ENCODE results near the gene IFI27L2.

The IFI27L2 gene

GRCh38 chr14:94173885-94174603 lies 44.6 kb upstream of the IFI27L2 start, which contains the start of gene PPP4R4:
PPP4R4 (plus strand) TSS chr14:94174322; CDS start chr14:94174466, 144 bp downstream.
- peak within 1 kb of the TSS; percentile 28 for H3K4me3 ChIP-seq (ENCODE audit: low read depth, low read length)
- TF ChIP-seq CTCF (IDR thresholded peaks at IDR 0.05; ENCODE audit: borderline replicate concordance, insufficient read depth, low read depth, low read length): no peak

GRCh38 chr14:94173471-94173884 lies 44.1 kb upstream of the IFI27L2 start:
- peak overlapping the region; percentile 28 for H3K4me3 ChIP-seq (ENCODE audit: low read depth, low read length)
- no peak for TF ChIP-seq CTCF (IDR thresholded peaks at IDR 0.05; ENCODE audit: borderline replicate concordance, insufficient read depth, low read depth, low read length)

- H3K4me3 ChIP-seq (ENCODE audit: low read depth, low read length): no peak overlapping the region
- no peak for TF ChIP-seq CTCF (IDR thresholded peaks at IDR 0.05; ENCODE audit: borderline replicate concordance, insufficient read depth, low read depth, low read length)
Measured at GRCh38 chr14:94172545-94172944, 43.1 kb upstream of the IFI27L2 start.

- TF ChIP-seq CTCF (IDR thresholded peaks at IDR 0.05; ENCODE audit: borderline replicate concordance, insufficient read depth, low read depth, low read length): no peak
- no peak overlapping the region for H3K4me3 ChIP-seq (ENCODE audit: low read depth, low read length)
Measured at GRCh38 chr14:94171208-94171607, 41.8 kb upstream of the IFI27L2 start.

- no peak for TF ChIP-seq CTCF (IDR thresholded peaks at IDR 0.05; ENCODE audit: borderline replicate concordance, insufficient read depth, low read depth, low read length)
- no peak overlapping the region for H3K4me3 ChIP-seq (ENCODE audit: low read depth, low read length)
Measured at GRCh38 chr14:94170136-94170535, 40.7 kb upstream of the IFI27L2 start.

GRCh38 chr14:94165744-94166143 lies 36.3 kb upstream of the IFI27L2 start:
- TF ChIP-seq CTCF (IDR thresholded peaks at IDR 0.05; ENCODE audit: borderline replicate concordance, insufficient read depth, low read depth, low read length): no peak
- no peak overlapping the region for H3K4me3 ChIP-seq (ENCODE audit: low read depth, low read length)

Measured in GM12875 (cell line).